Activated T-helper 1 cell treated with anti-CD3 and anti-CD28 coated beads, Interleukin-2, amount 50 U/mL, for 16 hours (primary cell): ENCODE measurements around the gene CACNA1I.

Experiments used
- DNase-seq, 2 donors: peaks; one replicate each; pipeline ENCODE4 v3.0.0-alpha.2; 2020; ENCODE audit warnings: low read depth in 1 of 2, low spot score in 1 of 2

The CACNA1I gene

DNA sequence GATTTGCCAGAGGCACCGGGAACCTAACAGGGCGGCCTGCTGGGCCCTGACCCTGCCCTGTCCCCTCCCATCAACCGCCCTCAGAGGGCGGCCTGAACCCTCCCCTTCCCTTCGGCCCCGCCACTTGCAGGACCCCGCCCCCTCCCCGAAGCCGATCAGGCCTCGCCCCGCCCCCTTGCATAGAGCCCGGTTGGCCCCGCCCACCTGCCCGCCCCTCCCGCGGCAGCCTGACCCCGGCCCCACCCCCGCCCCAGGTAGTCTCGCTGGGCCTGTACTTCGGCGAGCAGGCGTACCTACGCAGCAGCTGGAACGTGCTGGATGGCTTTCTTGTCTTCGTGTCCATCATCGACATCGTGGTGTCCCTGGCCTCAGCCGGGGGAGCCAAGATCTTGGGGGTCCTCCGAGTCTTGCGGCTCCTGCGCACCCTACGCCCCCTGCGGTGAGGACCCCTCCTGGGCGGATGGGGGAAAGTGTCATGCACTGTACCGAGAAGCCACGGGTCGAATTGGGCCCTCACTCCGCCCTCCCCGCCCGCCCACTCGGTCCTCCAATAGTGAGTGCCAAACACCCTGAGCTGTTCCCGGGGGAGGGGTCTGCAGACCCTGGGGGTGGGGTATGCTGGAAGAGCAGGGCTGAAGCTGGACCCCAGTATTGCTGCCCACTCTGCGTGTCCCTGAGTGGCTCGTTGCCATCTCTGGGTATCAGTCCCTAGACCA lies 94.1 kb downstream of the CACNA1I start:
- DNase-seq: peak in 1 of 2 donors; percentile 17

DNA sequence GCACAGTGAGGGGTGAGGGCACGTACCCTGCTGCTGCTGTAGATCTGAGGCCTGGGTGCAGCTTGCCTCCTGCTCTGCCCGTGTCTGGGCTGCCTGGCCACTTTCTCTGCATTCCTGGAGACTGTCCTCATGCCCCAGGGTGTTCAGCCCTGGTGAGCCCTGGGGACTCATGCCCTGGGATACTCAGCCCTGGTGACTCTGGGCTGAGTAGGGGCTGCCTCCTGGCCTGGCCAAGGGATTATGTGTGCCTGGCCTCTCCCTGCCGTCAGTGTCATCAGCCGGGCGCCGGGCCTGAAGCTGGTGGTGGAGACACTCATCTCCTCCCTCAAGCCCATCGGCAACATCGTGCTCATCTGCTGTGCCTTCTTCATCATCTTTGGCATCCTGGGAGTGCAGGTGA lies 94.7 kb downstream of the CACNA1I start:
- no peak for DNase-seq

DNA sequence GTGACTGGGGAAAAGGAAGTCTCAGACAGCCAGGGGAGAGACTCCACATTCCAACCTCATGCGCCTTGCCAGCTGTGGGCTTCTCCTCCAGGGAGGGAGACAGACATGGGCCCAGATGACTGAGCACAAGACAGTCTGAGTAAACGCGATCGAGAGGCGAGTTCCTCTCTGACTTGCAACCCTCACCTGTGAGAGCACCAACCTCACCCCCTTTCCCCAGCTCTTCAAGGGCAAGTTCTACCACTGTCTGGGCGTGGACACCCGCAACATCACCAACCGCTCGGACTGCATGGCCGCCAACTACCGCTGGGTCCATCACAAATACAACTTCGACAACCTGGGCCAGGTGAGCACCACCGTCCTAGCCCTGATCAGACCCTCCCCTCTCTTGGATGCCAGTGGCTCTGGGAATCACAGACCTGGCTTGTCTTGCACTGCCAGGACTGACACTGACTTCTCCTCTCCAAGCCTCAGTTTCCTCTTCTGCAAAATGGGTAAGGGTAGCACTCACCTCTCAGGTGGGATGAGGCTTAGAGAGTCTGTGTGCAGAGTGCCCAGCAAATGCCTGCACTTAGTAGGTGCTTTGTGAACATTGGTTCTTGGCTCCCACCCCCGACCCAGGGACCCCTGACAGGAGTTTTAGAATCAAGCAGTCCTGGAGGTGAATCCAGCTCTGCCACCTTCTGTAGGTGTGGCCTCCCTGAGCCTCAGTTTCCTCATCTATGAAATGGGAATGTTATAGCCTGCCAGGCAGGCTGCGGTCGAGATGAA lies 95.3 kb downstream of the CACNA1I start:
- DNase-seq: no peak

DNA sequence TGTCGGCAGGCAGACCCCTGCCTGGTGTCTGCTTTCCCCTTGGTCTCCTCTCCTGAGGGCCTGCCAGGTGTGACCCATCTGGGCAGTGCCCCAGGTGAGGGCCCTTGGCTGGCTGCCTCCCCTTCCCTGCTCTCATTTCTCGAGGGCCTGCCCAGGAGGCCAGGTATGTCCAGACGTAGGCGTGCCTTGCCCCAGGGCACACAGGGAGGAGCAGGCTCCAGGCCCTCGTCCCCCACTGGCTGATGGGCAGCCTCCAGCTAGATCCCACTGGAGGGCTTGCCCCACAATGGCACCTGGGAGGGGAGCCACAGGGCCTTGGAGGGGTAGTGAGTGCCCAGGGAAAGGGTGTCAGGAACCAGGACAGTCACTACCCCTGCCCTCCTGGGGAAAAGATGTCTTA lies 95.9 kb downstream of the CACNA1I start:
- DNase-seq: no peak

DNA sequence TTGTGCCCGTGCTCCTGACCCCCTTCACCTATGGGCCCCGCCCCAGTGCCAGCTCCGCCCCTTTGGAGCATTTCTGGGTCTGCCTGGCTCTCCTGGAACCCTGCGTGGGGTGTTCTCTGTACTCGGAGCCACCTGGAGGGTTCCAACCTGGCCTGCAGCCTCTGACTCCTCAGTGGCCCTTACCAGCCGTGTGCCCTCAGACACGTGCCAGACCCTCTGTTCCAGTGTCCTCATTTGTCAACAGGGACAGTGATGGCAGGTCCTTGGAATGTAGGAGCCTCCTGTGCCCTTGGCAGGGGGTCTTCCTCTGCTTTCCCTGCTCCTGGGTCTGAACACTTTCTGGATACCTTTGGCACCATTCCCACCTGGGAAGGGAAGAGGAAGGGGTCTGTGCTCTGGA lies 96.4 kb downstream of the CACNA1I start:
- no peak for DNase-seq

DNA sequence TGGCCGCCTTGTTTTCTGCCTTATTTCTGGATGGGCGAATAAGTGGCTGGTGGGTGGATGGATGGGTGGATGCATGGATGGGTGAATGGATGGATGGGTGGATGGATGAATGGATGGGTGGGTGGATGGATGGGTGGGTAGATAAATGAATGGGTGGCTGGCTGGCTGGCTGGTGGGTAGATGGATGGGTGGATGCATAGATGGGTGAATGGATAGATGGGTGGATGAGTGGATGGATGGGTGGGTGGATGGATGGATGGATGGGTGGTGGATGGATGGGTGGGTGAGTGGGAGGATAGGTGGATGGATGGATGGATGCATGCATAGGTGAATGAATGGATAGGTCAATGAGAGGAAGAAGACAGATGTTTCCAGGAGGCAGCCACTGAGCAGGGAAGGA lies 98.9 kb downstream of the CACNA1I start:
- no peak for DNase-seq

DNA sequence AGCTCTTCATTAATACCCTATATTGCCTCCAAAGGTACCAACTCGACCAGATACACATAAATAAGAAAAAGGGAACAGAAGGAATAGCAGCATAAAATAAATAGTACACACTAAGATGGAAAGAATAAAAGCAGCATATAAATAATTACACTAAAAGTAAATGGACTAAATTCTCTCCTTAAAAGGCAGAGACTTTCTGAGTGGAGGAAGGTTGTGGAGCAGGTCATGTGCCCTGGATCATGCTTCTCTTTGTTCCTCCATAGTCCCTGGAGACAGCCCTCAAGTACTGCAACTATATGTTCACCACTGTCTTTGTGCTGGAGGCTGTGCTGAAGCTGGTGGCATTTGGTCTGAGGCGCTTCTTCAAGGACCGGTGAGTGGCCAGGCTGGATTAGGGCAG lies 101.4 kb downstream of the CACNA1I start:
- DNase-seq: no peak

DNA sequence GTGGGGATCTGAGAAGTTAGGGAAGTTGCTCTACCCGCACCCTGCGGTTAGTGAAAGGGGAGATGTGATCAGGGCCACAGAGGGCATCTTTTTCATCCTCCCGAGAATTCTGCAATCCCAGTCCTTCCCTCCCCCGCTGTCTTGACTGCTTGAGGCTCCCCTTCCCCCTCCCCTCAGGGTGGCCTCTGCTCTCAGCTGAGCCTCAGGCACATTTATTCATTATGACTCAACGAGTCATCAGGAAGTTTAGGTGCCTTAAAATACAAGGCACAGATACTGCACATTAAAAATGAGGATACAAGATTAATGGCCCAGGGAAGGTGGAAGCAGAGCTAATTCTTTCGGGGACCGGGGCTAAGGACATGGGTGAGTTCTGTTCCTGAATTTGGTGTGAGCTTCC lies 104.0 kb downstream of the CACNA1I start:
- no peak for DNase-seq

DNA sequence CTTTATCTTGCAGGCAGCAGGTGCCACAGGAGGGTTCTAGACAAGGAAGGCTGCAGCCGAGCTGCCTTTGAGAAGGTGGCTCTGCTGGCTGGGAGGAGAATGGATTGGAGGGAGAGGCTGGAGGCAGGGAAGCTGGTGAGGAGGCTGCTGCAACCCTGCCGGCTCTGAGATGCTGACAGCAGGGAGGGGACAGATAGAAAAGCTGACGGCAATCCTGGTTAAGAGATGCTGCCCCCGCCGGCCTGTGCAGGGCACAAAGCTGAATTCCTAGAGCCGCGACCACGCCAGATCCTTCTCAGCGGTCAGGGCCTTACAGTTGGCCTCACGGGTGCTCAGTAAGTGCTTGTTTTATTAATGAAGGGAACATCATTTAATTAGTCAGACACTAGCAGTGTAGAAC lies 105.4 kb downstream of the CACNA1I start:
- DNase-seq: no peak

DNA sequence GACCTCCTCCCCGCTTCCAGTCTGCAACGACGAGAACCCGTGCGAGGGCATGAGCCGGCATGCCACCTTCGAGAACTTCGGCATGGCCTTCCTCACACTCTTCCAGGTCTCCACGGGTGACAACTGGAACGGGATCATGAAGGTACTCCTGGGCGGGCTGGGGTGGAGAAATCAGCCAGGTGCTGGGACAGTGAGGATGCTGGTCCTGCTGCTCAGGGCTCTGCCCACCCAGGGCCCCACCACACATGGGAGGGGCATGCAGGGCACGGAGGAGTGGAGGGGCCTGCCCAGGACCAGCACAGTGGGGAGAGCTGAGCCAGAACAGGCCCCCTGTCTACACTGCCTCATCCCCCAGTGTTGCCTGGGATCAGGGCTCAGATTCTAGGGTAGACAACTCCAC lies 107.4 kb downstream of the CACNA1I start:
- no peak for DNase-seq

DNA sequence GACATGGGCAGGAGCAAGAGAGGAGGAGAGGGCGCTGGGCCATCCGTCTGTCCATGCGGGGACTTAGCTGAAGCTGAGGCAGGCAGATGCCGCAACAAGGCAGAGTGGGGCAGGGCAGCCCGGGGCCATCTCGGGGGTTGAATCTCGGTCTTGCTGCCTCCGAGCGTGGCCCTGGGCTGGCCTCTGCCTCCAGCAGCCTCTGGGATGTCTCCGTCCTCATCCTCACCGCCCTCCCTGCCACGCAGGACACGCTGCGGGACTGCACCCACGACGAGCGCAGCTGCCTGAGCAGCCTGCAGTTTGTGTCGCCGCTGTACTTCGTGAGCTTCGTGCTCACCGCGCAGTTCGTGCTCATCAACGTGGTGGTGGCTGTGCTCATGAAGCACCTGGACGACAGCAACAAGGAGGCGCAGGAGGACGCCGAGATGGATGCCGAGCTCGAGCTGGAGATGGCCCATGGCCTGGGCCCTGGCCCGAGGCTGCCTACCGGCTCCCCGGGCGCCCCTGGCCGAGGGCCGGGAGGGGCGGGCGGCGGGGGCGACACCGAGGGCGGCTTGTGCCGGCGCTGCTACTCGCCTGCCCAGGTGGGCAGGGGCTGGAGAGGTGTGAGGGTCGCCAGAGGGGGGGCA lies 108.4 kb downstream of the CACNA1I start:
- no peak for DNase-seq

DNA sequence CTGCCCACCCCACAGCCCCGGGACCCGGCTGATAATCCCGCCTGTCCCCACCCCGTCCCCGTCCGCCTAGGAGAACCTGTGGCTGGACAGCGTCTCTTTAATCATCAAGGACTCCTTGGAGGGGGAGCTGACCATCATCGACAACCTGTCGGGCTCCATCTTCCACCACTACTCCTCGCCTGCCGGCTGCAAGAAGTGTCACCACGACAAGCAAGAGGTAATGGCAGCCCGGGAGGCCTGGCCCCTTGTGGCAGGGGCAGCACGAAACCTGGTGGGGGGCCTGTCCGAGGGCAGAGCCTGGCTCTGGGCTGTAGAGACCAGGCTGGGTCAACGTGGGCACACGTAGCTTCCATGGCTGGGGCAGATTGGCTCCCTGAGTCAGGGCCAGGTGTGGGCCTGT lies 109.1 kb downstream of the CACNA1I start:
- DNase-seq: no peak

DNA sequence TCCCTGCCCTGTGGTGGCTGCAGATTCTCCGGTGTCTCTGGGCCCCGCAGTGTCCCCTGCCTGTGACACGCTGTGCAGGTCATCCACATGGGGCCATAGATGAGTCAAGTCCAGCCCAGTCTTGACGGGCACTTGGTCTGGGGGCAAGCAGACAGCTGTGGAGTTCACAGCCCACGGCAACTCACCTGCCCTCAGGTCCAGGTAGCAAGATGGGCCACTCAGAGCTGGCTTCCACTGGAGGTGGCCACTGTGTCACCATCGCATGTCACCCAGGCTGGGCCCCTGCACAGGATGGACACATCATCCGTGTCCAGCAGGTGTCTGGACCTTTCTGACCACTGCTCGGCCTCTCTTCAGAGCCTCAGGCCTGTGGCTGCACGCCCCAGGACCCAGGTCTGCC lies 109.9 kb downstream of the CACNA1I start:
- no peak for DNase-seq

DNA sequence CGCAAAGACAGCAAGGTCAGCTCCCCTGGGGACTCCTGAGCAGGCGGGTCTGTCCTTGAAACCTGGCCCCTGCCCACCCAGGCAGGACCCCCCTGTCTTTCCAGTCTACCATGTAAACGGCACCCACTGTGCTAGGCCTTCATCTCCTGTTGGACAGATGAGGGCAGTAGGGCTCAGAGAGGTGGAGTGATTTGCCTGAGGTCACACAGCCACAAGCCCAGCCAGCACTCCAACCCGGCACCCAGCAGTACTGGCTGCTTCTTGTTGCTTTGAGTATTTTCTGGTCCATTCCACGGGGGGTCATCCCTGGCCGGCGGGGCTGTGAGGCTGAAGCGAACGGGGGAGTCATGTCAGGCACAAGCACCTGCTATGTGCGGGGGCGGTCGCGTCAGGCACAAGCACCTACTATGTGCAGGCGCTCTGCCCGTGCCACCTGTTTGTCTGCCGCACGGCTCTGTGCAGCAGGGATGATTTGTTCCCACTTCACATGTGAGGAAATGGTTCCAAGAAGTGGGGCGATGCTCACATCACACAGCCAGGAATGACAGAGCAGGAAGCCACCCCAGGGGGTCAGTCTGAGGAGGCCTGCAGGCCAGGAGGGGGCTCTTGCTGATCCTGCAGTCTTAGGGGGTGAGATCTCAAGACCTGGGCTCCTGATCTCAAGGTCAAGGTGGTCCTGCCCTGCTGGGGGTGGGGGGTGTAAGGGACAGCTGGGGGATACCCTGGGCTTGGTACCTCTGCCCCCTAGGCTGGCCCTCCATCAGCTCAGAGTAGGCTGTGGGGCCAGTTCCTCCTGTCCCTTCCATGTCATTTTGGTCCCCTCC lies 110.7 kb downstream of the CACNA1I start:
- DNase-seq: no peak

DNA sequence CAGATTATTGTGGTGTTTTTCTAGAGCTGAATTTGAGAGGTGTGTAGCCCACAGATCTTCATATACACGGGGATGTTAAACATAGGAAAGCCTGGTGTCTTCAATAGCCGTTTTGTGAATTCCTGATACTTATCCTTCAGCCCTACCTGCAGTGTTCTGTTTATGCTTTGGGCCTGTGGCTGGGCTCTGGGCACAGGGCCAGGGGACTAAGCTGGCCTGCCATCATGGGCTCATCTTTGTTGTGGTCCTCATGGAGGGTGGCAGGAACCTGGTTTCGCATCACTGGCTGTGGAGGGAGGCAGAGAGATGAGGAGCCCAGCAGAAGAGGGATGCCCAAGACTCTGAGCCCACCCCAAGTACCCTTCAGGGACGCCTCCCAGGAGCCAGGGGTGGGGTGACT lies 112.4 kb downstream of the CACNA1I start:
- DNase-seq: no peak

DNA sequence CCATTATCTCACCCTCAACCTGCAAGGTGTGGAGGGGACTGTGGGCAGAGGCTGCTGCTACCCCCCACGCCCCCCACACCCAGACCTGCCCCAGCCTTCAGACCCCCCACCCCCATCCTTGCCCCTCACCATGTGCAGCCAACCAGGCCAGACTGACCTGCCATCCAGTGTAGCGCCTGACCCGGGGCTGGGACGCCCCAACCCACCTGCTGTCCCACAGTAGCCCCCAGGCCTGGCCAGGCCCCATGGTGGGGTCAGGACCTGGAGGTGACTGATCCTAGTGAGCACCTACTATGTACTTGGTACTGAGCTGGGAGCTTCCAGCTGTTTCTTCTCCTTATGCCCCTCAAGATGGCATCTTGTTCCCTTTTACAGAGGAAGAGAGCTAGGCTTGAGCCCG lies 113.1 kb downstream of the CACNA1I start:
- no peak for DNase-seq

DNA sequence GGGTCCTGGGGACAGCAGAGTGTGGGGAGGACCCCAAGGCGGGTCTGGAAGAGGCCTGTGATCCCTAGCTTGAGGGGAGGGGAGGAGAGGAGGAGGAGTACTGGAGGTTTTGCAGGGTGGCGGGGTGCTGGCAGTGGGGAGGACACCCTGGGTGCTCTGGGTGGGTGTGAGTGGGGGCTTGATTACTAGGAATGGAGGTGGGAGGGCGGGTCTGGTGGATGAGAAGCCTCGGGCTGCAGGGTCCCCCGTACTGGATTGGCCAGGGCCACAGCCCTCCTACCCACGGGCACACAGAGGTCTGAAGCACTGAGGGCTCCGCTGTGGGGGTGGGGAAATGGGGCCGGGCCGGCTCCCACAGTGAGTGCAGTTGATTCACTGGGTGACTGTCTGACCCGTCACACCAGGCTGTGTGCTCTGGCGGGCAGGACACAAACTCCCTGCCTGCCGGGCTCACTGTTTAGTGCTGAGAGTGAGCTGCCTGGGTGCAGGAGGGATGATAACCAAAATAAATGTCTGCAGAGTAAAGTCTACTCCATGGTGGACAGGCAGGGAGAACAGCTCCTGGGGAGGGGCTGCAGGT lies 114.2 kb downstream of the CACNA1I start:
- DNase-seq: no peak

DNA sequence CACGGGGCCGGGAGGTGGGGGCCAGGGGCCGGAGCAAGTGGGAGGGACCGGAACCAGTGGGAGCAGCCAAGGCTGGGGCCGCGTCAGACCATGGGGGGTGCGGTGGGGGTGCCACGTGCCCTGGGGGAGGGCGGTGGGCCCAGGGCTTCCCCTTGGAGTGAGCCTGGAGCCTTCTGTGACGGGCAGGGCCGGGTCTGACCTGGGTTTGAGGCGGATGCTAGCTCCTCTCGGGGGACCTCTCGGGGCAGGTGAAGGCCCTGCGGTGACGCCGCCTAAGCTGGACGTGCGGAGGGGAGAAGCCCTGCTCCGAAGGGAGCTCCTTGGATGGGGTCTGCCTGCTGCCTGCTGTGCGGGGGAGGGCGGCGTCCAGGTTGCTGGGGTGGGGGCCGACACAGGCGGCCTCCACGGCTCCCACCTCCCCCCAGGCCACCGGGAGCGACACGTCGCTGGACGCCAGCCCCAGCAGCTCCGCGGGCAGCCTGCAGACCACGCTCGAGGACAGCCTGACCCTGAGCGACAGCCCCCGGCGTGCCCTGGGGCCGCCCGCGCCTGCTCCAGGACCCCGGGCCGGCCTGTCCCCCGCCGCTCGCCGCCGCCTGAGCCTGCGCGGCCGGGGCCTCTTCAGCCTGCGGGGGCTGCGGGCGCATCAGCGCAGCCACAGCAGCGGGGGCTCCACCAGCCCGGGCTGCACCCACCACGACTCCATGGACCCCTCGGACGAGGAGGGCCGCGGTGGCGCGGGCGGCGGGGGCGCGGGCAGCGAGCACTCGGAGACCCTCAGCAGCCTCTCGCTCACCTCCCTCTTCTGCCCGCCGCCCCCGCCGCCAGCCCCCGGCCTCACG lies 115.0 kb downstream of the CACNA1I start:
- no peak for DNase-seq

DNA sequence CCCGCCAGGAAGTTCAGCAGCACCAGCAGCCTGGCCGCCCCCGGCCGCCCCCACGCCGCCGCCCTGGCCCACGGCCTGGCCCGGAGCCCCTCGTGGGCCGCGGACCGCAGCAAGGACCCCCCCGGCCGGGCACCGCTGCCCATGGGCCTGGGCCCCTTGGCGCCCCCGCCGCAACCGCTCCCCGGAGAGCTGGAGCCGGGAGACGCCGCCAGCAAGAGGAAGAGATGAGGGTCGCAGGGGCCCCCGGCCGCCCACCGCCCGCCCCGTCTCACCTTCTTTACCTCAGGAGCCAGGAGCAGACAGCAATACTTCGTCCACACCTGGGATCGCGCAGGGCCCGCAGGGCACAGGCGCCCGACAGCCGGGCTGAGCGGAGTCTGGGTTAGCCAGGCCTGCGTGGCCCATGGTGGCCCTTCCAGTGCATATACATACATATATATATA lies 115.6 kb downstream of the CACNA1I start:
- DNase-seq: no peak
